ENCODE data around the gene APIP.

DNA sequence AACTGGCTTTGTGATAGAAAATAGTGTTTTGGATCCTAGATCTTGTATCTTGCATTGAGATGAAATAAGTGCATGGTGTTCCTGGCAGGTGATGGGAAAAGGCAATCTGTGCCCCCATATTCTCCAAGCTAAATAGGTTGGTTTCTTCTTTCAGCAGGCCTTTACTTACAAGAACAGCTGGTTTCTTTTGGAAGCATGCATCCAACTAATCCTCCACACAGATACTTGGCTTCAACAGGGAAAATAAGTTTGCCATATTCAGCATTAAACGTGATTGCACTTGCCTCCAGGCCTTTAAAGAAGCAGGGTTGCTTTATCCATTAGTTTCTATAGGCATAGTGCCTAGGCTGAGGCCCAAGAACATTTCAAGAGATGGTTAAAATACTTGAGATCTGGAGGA is 59.9 kb downstream of the APIP start:
- TF ChIP-seq POLR2AphosphoS5 (IDR thresholded peaks at IDR 0.05; ENCODE audit: low read depth, low read length) (no peak), POLR2A (IDR thresholded peaks at IDR 0.05; ENCODE audit: low read depth, low read length) (no peak), POU2F2 (IDR thresholded peaks at IDR 0.05; ENCODE audit: low read depth, low read length) (no peak), TAF1 (IDR thresholded peaks at IDR 0.05; ENCODE audit: low read depth, low read length) (no peak), SPI1 (IDR thresholded peaks at IDR 0.05; ENCODE audit: low read depth, low read length) (no peak)

All from GM12891 (cell line).